Activated T-helper 2 cell treated with anti-CD3 and anti-CD28 coated beads, Interferon-gamma antibody, Interleukin-2, Interleukin-4, amounts not matched to agents 10 μg/mL and 5 μg/mL and 100 μg/mL, durations not matched to agents 14 hours and 24 hours and 36 hours (primary cell): ENCODE measurements around the gene GJD2. TPM values are rescaled to one million over a fixed set of nuclear protein-coding genes. Genes with fewer than 3 reads are reported as not detected.

Experiments used
- DNase-seq: peaks from one replicate; pipeline ENCODE4 v3.0.0; 2021; ENCODE audit warnings: low spot score
- H3K27ac Mint-ChIP-seq: one replicate; pipeline ENCODE4 v1.8.0; 2021; ENCODE audit warnings: mixed read lengths
- H3K27me3 Mint-ChIP-seq: one replicate; pipeline ENCODE4 v1.8.0; 2021; ENCODE audit warnings: low read depth, mixed read lengths
- H3K36me3 Mint-ChIP-seq: one replicate; pipeline ENCODE4 v1.8.0; 2021; ENCODE audit warnings: low read depth, mixed read lengths
- H3K4me1 Mint-ChIP-seq: one replicate; pipeline ENCODE4 v1.8.0; 2021; ENCODE audit warnings: low read depth, mixed read lengths
- H3K4me3 Mint-ChIP-seq: one replicate; pipeline ENCODE4 v1.8.0; 2021; ENCODE audit warnings: low read depth, mild to moderate bottlenecking, moderate library complexity, mixed read lengths
- H3K9me3 Mint-ChIP-seq: one replicate; pipeline ENCODE4 v1.8.0; 2021; ENCODE audit warnings: mixed read lengths
- intact Hi-C: fragments of 100-400 bp; cut with micrococcal nuclease; formaldehyde crosslinking; loops from one replicate; pipeline ENCODE4 v1.15.1; 2023
- total RNA-seq: library from RNA; stranded (reverse); gene quantifications from 2 replicates; pipeline ENCODE4 v1.2.3, GENCODE V29; 2022

Gene GJD2
- total RNA-seq, 1 donor from 2014 or later: not detected

GRCh38 chr15:34760909-34761308, 6.1 kb upstream of the GJD2 start:
- Mint-ChIP-seq H3K4me1 (no peaks in the 10 kb centered on the region), H3K4me3 (no peak overlapping the region), H3K9me3 (no peaks in the 10 kb centered on the region), H3K27me3 (peaks cover 35% of the 10 kb centered on the region), H3K27ac (no peak overlapping the region), H3K36me3 (no peaks in the 10 kb centered on the region)
- intact Hi-C loops: no loop called here
- DNase-seq: no peak

DNA sequence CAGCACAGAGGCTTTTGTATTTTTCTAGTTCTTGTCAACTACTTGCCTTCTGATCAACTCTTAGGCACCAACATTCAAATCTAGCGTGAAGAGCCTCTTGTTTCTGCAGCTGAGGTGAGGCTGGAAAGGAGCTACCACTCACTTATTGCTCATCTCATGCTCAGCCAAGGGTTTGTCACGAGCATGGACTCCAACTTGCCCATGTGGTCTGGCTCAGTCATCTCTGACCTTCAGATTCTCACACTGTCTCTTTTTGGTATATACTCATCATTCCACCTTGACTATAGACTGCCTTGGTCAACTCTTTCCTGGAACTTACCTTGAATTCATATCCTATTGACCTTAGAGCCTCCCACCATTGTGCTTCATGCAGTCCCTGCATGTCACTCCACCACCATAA, 5.2 kb upstream of the GJD2 start:
- Mint-ChIP-seq H3K27me3 (peaks cover 42% of the 10 kb centered on the region), H3K4me1 (no peaks in the 10 kb centered on the region), H3K36me3 (no peaks in the 10 kb centered on the region), H3K4me3 (no peak overlapping the region), H3K9me3 (no peaks in the 10 kb centered on the region), H3K27ac (no peak overlapping the region)
- DNase-seq: no peak
- intact Hi-C loops: no loop called here

- Mint-ChIP-seq H3K36me3 (no peaks in the 10 kb centered on the region), H3K4me1 (no peaks in the 10 kb centered on the region), H3K9me3 (no peaks in the 10 kb centered on the region), H3K4me3 (no peak overlapping the region), H3K27ac (no peak overlapping the region), H3K27me3 (peaks cover 42% of the 10 kb centered on the region)
- no peak for DNase-seq
- intact Hi-C loops: no loop called here
Observed at GRCh38 chr15:34759347-34759746, 4.5 kb upstream of the GJD2 start.

GRCh38 chr15:34757262-34757661, 2.5 kb upstream of the GJD2 start:
- H3K4me3 Mint-ChIP-seq: no peak overlapping the region
- no peak overlapping the region for H3K27ac Mint-ChIP-seq
- no peaks in the 10 kb centered on the region for H3K36me3 Mint-ChIP-seq
- no peak for DNase-seq
- H3K27me3 Mint-ChIP-seq: peaks cover 57% of the 10 kb centered on the region
- no peaks in the 10 kb centered on the region for H3K9me3 Mint-ChIP-seq
- no peaks in the 10 kb centered on the region for H3K4me1 Mint-ChIP-seq
- intact Hi-C loops: no loop called here

DNA sequence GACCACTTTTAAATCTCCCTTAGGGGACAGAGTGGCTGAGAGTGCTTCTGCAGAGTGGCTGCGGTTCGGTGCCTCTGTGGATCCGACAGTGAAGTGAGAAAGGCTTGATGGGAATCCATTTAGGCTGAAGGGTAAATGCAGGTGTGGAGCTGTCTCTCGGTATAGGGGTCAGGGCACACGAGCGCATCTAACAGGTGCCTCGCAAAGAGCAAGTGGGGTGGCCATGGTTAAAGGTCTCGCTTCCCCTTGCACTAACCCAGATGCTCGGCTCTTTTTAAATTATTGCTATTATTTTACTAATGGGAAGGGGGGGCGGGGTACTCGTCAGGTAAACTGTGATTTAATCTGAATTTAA, 598 bp upstream of the GJD2 start:
- no peak overlapping the region for H3K4me3 Mint-ChIP-seq
- DNase-seq: no peak
- no peaks in the 10 kb centered on the region for H3K9me3 Mint-ChIP-seq
- no peak overlapping the region for H3K27ac Mint-ChIP-seq
- H3K4me1 Mint-ChIP-seq: no peaks in the 10 kb centered on the region
- intact Hi-C loops: no loop called here
- peaks cover 56% of the 10 kb centered on the region for H3K27me3 Mint-ChIP-seq
- H3K36me3 Mint-ChIP-seq: no peaks in the 10 kb centered on the region

DNA sequence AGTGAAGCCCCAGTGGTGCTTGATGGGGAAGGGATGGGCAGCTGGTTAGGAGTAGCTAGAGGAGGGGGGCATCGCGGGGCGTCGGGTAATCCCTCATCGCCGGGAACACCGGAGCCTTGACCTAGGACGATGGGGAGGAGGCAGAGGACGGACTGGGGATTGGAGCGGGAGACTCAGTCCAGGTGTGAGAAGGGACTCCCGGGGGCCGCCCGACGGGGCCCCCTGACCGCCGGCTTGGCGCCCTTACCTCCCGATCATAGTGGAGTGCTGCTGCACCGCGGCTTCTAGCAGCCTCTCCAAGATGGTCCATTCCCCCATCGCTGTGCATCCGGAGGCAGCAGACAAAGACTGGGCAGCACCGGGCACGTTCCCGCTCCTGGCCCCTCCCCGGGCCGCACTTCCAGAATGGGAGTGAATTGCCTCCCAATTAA, 612 bp downstream of the GJD2 start:
- peaks cover 56% of the 10 kb centered on the region for H3K27me3 Mint-ChIP-seq

DNA sequence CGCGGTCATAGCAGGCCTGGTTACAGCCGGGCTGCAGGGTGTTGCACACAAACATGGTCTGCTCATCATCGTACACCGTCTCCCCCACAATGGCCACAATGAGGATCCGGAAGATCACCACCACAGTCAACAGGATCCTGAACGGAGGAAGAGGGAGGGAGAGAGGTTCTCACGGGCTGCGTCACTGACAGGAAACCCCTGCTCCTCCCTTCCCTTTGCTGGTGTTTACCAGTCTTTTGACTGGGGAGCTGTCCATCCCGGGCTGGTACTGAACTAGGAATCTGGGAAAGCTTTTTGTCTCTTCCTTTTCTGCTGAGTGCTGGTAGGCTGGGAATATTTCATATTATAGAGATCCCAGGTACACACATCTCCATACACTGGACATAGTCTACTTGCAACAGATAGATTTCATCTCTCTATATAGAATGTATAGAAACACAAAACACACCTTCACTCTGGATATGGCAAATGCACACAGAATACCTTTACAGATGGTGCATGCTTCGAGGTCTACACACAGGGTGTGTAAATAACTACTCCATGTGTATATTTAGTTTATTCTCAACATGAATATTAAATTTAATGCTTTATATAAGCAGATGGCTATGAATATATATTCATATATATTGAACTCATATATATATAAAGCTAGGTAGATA, 1.4 kb downstream of the GJD2 start:
- intact Hi-C loops: no loop called here
- Mint-ChIP-seq H3K4me3 (no peak overlapping the region), H3K36me3 (no peaks in the 10 kb centered on the region), H3K27ac (no peak overlapping the region), H3K27me3 (peaks cover 51% of the 10 kb centered on the region), H3K4me1 (no peaks in the 10 kb centered on the region), H3K9me3 (no peaks in the 10 kb centered on the region)
- DNase-seq: no peak

More for the DNA sequence above, 612 bp downstream of the GJD2 start:
- no peaks in the 10 kb centered on the region for H3K36me3 Mint-ChIP-seq
- no peak for DNase-seq
- H3K4me3 Mint-ChIP-seq: no peak overlapping the region
- no peak overlapping the region for H3K27ac Mint-ChIP-seq
- intact Hi-C loops: no loop called here
- H3K4me1 Mint-ChIP-seq: no peaks in the 10 kb centered on the region
- no peaks in the 10 kb centered on the region for H3K9me3 Mint-ChIP-seq

- no peaks in the 10 kb centered on the region for H3K4me1 Mint-ChIP-seq
- H3K9me3 Mint-ChIP-seq: no peaks in the 10 kb centered on the region
Observed at GRCh38 chr15:34749691-34750090, 5.1 kb downstream of the GJD2 start.

GRCh38 chr15:34739346-34739745, 15.5 kb downstream of the GJD2 start:
- H3K27me3 Mint-ChIP-seq: peaks cover 6% of the 10 kb centered on the region
- DNase-seq: no peak
- H3K9me3 Mint-ChIP-seq: no peaks in the 10 kb centered on the region
- H3K36me3 Mint-ChIP-seq: no peaks in the 10 kb centered on the region
- H3K4me3 Mint-ChIP-seq: no peak overlapping the region
- intact Hi-C loops: no loop called here
- no peaks in the 10 kb centered on the region for H3K4me1 Mint-ChIP-seq
- no peak overlapping the region for H3K27ac Mint-ChIP-seq

More at GRCh38 chr15:34749691-34750090, 5.1 kb downstream of the GJD2 start:
- Mint-ChIP-seq H3K27me3 (peaks cover 25% of the 10 kb centered on the region), H3K36me3 (no peaks in the 10 kb centered on the region), H3K27ac (no peak overlapping the region), H3K4me3 (no peak overlapping the region)
- intact Hi-C loops: no loop called here
- no peak for DNase-seq

- H3K4me1 Mint-ChIP-seq: no peaks in the 10 kb centered on the region
- peaks cover 6% of the 10 kb centered on the region for H3K27me3 Mint-ChIP-seq
- H3K9me3 Mint-ChIP-seq: no peaks in the 10 kb centered on the region
- no peak for DNase-seq
- H3K27ac Mint-ChIP-seq: no peak overlapping the region
- no peaks in the 10 kb centered on the region for H3K36me3 Mint-ChIP-seq
- intact Hi-C loops: no loop called here
- H3K4me3 Mint-ChIP-seq: no peak overlapping the region
Observed at GRCh38 chr15:34738002-34738401, 16.8 kb downstream of the GJD2 start.

DNA sequence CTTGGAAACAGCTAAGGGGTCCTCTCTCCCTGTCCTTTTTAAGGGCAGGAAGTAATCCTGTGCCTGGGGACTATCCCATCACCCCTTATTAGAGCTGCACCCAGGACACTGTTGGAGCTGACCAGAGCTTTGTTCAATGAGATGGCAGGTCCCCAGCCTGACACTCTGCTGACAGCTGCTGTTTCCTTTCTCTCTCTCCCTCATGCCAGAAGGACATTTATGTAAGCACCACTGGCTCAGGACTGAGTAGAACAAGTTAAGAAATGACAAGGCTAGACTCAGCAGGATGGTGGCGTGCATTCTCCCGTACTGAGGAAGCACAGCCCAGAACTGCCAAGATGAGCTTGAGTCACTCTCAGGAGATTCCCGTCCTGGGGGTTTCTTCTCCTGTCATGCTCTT, 17.3 kb downstream of the GJD2 start:
- H3K27ac Mint-ChIP-seq: no peak overlapping the region
- H3K4me1 Mint-ChIP-seq: no peaks in the 10 kb centered on the region
- intact Hi-C loops: no loop called here
- peaks cover 6% of the 10 kb centered on the region for H3K27me3 Mint-ChIP-seq
- H3K9me3 Mint-ChIP-seq: no peaks in the 10 kb centered on the region
- no peaks in the 10 kb centered on the region for H3K36me3 Mint-ChIP-seq
- H3K4me3 Mint-ChIP-seq: no peak overlapping the region
- no peak for DNase-seq

GRCh38 chr15:34734303-34734702, 20.5 kb downstream of the GJD2 start:
- peaks cover 7% of the 10 kb centered on the region for H3K27me3 Mint-ChIP-seq
- H3K4me1 Mint-ChIP-seq: no peaks in the 10 kb centered on the region
- H3K27ac Mint-ChIP-seq: no peak overlapping the region
- no peak for DNase-seq
- intact Hi-C loops: no loop called here
- no peaks in the 10 kb centered on the region for H3K9me3 Mint-ChIP-seq
- no peak overlapping the region for H3K4me3 Mint-ChIP-seq
- H3K36me3 Mint-ChIP-seq: no peaks in the 10 kb centered on the region

DNA sequence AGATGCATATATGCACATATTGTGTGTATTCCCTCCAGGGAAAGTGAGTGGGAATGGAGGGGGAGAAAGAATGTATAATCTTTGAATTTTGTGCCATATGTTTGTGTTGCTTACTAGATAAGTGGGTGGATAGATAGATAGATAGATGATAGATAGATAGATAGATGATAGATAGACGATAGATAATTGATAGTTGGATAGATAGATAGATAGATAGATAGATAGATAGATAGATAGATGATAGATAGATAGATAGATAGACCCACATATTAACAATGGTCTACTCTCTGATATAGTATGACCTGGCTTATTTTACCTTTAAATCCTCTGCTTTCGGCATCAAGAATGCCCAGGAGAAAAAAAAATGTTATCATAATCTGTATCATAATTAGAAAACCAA, 21.2 kb downstream of the GJD2 start:
- H3K9me3 Mint-ChIP-seq: no peaks in the 10 kb centered on the region
- H3K36me3 Mint-ChIP-seq: no peaks in the 10 kb centered on the region
- H3K4me3 Mint-ChIP-seq: no peak overlapping the region
- H3K27me3 Mint-ChIP-seq: peaks cover 7% of the 10 kb centered on the region
- no peak overlapping the region for H3K27ac Mint-ChIP-seq
- no peaks in the 10 kb centered on the region for H3K4me1 Mint-ChIP-seq
- intact Hi-C loops: no loop called here
- no peak for DNase-seq

DNA sequence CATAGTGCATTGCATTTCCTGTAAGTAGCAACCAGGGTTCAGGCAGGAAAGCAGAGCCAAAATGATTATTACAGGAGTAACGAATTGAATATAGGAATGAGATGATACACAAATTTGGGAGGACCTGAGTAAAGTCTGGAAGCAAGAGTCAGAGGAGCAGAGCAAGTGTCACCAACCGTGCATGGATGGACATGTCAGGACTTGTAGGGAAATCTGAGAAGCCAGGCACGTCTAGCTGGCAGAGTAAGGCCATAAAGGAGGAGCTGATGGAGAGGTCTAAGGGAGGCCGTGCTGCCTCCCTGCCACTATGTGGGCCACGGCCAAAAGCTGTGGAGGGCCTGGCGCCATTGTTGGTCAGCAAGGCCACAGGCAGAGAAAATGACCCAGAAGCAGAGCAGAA, 22.4 kb downstream of the GJD2 start:
- intact Hi-C loops: no loop called here
- H3K27ac Mint-ChIP-seq: no peak overlapping the region
- no peaks in the 10 kb centered on the region for H3K36me3 Mint-ChIP-seq
- peaks cover 6% of the 10 kb centered on the region for H3K27me3 Mint-ChIP-seq
- H3K9me3 Mint-ChIP-seq: no peaks in the 10 kb centered on the region
- DNase-seq: no peak
- no peaks in the 10 kb centered on the region for H3K4me1 Mint-ChIP-seq
- H3K4me3 Mint-ChIP-seq: no peak overlapping the region
